ENCODE results near the gene FTCD.
"Not testable (repeated sequence)": the region's sequence is repeated elsewhere in the genome, so short reads cannot be mapped to it uniquely, and the experiment has no call there.

Gene FTCD

DNA sequence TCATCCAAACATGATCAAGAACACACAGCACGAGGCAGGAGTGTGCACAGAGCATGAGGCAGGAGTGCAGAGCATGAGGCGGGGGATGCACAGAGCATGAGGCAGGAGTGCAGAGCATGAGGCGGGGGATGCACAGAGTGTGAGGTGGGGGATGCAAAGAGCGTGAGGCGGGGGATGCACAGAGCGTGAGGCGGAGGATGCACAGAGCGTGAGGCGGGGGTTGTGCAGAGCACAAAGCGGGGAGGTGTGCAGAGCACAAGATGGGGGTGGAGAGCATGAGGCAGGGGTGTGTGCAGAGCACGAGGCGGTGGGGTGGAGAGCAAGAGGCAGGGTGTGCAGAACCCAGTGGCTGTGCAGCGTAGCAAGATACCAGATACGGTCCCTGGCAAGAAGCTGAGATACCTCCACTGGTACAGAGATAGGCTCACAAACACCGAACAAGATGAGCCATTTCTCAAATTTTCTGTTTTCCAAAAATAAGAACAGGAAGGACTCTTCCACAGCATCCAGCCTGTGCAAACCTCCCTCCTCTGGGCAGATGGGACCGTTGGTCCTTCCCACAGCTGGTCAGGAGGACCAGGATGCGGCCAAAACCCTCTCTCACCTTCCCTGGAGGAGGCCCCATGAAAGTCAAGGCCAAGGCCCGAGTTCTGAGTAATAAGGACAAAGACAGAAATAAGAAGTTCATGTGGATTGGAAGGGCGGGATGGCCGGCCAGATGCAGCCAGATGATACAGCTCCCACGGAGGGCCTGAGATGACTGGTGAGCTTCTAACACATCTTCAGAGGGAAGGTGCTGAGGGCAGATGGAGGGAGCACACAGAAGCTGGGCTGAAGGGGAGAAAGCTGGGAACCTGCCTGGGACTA, 16.9 kb upstream of the FTCD start:
- DNase-seq (ENCODE audit: low read depth in 2 of 2) = no peak

DNA sequence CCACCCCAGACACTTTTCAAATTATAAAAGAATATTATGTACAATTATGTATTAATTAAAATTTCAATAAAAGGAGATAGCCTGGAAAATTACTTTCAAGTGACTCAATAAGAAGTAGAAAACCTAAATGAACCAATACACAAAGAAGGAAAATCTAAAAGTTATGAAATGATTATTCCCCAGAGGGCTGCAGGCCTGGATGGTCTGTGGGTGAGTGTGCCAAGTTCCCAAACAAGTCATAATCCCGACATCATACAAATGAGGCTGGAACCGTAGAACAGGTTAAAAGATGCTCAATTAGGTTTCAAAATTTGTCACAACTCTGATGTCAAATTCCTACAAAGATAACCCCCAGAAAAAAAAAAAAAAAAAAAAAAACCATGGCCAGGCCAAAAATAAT, 16.2 kb upstream of the FTCD start:
- DNase-seq (ENCODE audit: low read depth in 2 of 2) = no peak

DNA sequence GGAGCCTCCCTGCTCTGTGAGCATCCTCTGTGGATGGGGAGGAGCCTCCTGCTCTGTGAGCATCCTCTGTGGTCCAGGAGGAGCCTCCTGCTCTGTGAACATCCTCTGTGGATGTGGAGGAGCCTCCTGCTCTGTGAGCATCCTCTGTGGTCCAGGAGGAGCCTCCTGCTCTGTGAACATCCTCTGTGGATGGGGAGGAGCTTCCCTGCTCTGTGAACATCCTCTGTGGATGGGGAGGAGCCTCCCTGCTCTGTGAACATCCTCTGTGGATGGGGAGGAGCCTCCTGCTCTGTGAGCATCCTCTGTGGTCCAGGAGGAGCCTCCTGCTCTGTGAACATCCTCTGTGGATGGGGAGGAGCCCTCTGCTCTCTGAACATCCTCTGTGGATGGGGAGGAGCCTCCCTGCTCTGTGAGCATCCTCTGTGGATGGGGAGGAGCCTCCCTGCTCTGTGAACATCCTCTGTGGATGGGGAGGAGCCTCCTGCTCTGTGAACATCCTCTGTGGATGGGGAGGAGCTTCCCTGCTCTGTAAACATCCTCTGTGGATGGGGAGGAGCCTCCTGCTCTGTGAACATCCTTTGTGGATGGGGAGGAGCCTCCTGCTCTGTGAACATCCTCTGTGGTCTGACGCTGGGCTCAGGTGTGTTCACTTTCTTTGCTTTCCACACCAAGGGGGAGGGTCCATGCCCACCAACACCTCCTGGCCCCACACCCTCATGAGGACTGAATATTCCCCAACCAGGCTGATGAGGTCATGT, 15.2 kb upstream of the FTCD start:
- not testable (repeated sequence) for DNase-seq (ENCODE audit: low read depth in 2 of 2)

DNA sequence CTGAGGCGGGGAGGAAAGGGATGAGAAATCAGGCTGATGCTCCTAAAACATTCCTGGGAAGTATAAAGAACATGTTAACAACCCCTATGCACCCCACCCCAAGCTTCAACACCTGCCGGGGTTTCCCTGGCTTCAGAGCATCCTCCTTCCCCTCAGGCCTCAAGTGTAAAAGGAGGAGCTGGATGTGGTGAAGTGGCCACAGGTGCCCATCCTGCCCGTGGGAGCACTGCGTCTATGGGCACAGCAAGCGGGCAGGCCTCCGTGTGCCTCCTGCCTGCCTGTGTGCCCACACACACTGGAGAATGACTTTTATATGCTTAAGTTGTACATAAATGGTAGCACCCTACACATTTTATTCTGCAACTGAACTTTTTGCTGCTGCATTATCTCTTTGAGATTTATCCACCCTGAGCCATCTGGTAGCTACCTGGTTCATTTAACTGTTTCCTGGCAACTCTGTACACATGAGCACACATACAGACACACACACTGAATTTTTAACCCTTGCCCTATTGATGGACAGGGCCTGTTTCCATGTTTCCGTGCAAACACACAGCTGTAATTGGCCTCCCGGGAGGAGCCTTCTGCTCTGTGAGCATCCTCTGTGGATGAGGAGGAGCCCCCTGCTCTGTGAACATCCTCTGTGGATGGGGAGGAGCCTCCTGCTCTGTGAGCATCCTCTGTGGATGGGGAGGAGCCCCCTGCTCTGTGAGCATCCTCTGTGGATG, 13.4 kb upstream of the FTCD start:
- no peak for DNase-seq (ENCODE audit: low read depth in 2 of 2)

DNA sequence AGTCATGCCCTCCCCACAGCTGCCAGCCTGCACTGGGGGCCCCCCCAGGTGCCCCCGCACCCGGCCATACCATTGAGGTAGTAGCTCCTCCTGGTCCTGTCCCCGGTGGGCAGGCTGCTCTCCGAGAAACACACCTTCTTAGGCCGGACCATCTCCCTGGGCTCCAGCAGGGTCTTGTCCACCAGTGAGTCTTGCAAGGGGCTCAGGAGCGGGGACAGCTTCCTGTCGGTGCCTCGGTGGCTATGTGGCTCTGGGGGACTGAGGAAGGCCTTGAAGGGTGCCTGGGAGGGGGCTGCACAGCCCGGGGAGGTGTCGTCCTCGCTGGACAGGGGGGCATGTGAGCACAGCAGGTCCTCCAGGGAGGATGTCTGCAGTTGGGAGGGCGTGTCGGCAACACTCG, 12.9 kb upstream of the FTCD start:
- no peak for DNase-seq (ENCODE audit: low read depth in 2 of 2)

DNA sequence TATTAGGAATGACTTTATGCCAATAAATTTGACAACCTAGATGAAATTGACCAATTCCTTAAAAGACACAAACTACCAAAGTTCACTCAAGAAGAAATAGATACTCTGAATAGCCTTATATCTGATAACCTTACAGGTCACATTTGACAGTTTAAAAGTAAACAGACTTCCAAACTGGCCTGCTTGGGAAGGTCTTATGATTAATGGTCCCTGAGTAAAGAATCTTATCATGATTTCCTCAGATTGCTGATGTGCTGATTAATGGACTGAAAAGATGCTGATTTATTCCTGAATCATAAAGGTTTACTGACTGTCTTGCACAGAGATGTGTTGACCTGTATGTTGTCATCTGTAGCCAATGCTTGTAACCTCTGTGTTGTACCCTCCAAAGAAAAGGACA, 9.7 kb upstream of the FTCD start:
- no peak for DNase-seq (ENCODE audit: low read depth in 2 of 2)

DNA sequence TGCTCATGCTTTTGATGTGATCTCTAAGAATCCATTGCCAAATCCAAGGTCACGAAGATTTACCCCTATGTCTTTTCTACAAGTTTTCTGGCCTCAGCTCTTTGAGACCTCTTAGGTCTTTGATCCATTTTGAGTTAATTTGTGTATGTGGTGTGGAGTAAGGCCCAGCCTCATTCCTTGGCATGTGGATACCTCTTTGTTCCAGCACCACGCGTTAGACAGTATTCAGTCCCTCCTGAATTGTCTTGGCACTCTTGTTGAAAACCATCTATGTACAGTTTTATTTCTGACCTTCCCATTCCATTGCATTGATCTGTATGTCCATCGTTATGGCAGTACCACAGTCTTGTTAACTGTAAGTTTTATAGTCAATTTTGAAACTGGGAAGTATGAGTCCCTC, 8.0 kb upstream of the FTCD start:
- DNase-seq (ENCODE audit: low read depth in 2 of 2) = no peak

DNA sequence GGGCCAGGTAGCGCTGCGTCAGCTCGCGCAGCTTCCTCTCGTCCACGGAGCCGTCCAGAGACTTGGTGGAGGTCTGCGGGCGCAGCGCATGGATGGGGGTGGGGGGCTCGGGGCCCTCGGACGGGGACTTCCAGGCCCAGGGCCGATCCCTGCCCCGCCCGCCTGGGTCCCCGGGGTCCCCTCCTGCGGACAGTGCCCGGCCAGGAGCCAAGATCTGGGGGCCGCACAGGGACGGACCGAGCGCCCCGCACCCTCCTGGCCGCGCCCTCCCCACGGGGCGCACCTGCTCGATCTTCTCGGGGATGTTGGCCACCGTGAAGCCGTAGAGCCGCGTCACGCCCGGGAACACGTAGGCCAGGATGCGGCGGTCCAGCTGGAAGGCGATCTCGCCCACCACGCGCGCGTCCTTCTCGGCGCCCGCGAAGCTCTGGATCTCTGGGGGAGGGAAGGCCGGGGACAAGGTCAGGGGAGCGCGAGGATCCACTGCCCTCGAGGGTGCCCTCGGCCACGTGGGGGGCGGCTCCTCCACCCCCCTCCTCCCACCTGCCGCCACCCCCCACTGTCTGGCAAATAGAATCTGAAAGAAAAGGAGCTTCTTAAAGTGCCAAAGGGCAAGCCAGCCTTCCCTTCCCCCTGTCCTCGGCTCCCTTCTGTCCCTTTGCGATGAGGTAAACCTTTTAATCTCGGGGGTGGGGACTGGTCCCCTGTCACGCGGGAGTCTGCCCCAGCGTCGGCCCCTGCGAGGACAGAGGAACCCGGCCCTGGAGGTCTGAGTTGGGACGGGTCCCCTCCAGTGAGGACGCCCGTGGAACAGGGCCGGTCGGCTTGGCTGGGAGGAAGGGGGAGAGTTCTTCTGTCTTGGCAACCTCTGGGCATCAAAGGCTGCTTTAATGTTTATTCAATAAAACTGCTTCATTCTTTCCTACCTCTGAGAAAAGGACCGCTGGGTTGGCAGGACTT, 6.5 kb upstream of the FTCD start:
- no peak for DNase-seq (ENCODE audit: low read depth in 2 of 2)

DNA sequence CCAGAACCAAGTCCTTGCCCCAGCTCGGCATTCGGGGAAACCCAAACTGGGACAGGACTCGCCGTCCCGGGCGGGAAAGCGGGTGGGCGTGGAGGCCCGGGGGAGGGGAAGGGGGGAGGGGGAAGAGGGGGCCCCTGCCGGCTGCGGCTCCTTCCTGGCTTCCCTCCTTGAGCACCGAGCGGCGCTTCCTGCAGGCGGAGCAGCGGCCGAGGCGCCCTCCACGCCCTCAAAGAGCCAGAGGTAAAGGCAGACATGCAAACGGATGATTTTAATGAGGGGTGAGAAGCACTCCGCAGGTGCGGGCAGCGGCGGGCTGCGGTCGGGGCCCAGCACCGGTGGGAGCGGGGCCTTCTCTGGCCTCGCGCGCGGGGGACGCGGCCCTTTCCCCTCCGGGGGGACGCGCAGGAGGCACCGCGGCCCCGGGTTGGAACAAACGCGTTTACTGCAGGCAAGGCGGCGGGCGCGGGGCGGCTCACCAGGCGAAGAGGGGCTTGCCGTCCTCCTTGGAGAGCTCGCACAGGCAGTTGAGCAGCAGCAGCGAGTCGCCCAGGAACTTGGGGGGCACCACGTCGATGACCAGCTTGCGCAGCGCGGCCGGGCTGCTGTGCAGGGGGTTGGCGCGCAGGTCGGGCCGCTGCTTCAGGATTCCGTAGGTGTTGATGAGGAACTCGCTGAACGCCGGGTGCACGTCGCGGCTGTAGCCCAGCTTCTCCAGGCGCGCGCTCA, 5.7 kb upstream of the FTCD start:
- DNase-seq (ENCODE audit: low read depth in 2 of 2) = no peak

DNA sequence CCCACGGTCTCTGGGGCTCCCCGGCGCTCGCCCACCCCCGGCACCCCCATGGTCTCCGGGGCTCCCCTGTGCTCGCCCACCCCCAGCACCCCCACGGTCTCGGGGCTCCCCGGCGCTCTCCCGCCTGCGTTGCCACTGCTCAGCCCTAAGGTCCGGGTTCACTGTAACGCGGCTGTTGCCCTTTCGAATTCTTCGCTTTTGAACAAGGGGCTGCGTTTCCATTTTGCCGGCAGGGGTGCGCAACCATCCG, 5.2 kb upstream of the FTCD start:
- no peak for DNase-seq (ENCODE audit: low read depth in 2 of 2)

DNA sequence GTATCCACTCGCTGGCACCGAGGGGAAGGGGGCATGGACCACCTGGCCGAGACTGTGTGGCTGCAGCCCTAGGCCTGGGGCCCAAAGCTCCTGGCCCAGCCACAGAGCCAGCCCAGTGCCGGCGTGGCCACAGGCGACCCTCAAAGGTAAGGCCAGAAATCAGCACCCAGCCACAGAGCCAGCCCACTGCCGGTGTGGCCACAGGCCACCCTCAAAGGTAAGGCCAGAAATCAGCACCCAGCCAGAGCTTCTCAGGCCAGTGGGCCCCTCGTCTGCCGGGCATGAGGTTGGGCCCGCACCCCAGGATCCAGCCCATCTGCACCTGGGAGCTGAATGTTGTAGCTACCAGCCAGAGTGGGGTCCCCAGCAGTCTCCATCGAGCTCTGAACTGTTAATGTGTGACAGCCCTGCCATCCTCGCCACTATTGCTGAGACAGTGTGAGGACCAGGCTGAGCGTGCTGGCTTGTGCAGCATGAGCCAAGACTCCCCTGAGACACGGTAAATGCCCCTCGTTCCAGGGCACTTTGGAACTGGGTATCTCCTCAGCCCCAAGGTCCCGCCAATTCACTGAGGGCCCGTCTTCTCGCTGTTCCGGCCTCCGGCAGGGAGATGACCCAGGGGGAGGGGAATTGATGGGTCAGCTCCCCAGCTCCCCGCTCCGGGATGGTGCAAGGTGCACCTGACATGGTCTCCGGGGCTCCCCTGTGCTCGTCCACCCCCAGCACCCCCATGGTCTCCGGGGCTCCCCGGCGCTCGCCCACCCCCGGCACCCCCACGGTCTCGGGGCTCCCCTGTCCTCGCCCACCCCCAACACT, 4.7 kb upstream of the FTCD start:
- no peak for DNase-seq (ENCODE audit: low read depth in 2 of 2)

DNA sequence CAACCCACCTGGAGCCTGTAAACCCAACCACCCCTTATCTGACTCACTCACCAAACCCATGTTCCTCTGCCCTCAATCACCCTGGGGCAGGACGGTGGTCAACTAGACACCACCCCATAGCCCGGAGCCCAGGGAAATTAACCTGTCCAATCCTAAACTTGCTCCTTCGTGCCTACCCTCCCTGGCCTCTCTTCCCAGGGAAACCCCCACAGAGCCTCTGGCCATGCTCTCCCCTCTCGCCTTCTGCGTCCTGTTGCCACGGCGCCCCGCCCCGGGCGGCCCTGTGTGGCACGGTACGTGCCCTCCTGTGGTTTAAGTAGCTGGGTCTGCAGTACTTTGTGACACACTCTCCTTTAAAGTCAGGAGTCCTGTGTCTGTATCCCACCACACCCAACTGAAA, 4.0 kb upstream of the FTCD start:
- no peak for DNase-seq (ENCODE audit: low read depth in 2 of 2)

DNA sequence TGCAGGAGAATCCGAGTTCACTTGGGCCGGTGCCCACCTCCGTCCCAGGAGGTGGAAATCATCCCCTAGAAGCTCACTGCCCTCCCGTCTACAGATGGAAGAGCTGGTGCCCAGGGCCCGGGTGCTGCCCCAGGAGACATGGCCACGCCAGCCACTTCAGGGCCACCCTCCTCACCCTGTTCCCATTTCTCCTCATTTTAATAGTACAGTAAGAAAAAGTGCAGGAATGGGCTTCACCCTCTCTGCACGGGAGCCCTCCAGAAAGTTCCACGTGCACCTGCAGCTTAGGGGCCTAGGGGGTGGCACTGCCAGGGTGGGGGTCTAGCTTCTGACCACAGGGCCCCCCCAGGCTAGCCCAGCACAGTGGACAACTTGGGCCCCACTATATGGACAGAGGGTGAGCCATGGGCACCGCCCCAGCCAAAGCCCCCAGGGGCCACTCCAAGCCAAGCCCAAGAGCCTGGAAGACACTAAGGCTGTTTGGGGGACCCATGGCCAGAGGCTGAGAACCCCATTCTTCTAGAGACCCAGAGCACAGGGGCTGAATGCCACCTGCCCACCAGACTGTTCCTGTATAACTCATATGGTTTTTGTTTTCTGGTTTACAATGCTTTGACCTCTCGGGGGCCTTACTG, 3.4 kb upstream of the FTCD start:
- no peak for DNase-seq (ENCODE audit: low read depth in 2 of 2)

DNA sequence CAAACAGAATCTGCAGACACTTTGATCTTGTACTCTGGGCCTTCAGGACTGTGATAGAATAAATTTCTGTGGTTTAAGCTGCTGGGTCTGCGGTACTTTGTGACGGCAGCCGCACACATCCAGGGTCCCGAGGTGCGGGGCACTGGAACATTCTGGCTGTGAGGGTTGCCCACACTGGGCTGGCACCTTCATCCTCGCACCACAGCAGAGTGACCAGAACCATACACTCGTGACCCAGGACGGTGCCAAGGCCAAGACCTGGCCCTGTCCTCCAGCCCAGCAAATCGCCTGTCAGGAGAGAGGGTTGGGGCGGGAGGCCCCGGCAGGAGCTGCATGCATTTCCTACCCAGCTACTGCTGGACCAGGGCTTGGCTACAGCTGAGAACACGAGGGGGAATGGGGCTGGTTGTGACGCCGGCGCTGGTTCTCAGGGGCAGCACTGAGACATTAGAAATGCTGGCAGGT, 2.6 kb upstream of the FTCD start:
- no peak for DNase-seq (ENCODE audit: low read depth in 2 of 2)

DNA sequence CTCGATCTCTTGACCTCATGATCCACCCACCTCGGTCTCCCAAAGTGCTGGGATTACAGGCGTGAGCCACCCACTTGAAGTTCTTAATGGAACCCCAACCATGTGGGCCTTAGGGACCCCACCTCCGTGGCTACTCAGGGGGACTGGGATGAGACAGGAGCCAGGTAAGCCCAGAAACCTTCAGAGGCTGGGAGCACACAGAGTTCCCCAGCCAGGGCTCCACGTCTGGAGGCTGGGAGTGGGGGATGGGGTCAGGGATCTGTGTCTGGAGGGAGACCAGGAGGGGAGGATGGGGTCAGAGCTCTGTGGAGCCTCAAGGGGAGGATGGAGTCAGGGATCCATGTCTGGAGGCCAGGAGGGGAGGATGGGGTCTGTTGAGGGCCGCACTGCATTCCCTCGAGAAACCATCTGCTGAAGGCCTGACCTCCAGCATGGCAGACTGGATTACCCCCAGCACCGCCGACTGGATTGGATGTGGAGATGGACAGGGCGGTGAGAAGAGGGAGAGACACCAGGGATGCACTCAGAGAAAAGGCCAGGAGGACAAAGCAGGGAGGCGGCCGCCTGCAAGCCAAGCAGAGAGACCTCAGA, 2.1 kb upstream of the FTCD start:
- no peak for DNase-seq (ENCODE audit: low read depth in 2 of 2)

DNA sequence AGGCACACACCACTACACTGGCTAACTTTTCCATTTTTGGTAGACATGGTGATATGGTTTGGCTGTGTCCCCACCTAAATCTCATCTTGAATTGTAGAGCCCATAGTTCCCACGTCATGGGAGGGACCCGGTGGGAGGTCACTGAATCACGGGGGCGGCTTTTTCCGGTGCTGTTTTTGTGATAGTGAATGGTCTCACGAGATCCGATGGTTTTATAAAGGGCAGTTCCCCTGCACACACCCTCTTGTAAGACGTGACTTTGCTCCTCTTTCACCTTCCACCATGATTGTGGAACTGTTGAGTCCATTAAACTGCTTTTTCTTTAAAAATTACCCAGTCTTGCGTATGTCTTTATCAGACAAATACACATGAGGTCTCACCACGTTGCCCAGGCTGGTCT, 1.3 kb upstream of the FTCD start:
- DNase-seq (ENCODE audit: low read depth in 2 of 2) = no peak

DNA sequence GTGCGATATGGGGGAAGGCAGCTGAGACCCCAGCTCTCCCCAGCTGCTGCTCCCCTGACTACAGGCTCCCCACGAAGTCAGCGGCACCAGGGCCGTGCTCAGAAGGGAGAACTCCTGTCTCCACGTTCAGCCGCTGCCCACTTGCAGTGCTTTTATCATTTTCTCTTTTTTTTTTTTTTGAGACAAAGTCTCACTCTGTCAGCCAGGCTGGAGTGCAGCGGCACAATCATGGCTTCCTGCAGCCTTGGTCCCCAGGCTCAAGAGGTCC, 933 bp upstream of the FTCD start:
- no peak for DNase-seq (ENCODE audit: low read depth in 2 of 2)

DNA sequence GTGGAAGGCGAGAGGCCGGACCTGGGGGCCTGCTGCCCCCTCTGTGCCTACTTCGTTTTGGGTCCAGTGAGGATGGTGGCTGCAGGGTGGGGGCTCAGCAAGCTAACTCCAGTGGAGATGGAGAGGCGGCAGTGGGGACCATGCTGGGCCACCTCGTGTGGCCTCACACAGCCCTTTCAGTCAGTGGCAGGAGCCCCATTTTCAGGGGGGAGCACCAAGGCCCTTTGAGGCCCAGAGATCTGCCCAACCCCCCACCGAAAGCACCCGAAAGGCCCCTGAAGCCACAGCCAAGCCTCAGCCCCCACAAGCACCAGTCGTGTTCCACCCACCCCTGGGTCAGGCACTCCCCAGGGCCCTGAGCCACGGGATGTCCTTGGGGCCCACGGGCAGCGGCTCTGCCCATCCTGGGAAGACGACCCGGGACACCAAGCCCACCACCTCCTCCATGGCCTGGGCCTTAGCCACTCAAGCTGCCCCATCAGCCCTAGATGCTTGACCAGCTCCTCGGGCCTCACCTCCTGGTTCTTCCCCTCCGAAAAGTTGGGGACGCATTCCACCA, 345 bp downstream of the FTCD start:
- DNase-seq (ENCODE audit: low read depth in 2 of 2) = no peak
